GM23248 (cell line): Measurements from ENCODE around the gene DGKH.

Experiments
- EZH2 ChIP-seq: fragments of 200-600 bp; sonication (generic); IDR thresholded peaks from 2 replicates; pipeline ENCODE4 v1.6.1; 2018; ENCODE audit warnings: antibody characterized with exemption, mild to moderate bottlenecking; ENCODE audit not compliant: insufficient read depth, poor library complexity, severe bottlenecking
- EZH2phosphoT487 ChIP-seq: fragments of 200-600 bp; sonication (generic); IDR thresholded peaks from 2 replicates; pipeline ENCODE4 v1.6.1; 2018; ENCODE audit warnings: antibody characterized with exemption, moderate library complexity, mild to moderate bottlenecking, low read depth; ENCODE audit not compliant: insufficient read depth

GRCh38 chr13:42022336-42022735 is 26.1 kb upstream of the DGKH start:
- no peak for TF ChIP-seq EZH2phosphoT487
- TF ChIP-seq EZH2: no peak
